ENCODE data around the gene TNNI3K.

- TF ChIP-seq CTCF (conservative IDR thresholded peaks at IDR 0.05; ENCODE audit: low read depth, low read length) (no peak), EZH2phosphoT487 (IDR thresholded peaks at IDR 0.05; ENCODE audit: borderline replicate concordance, low read length) (no peak)
Observed at GRCh38 chr1:74422421-74423292, 187.5 kb downstream of the TNNI3K start.
